GM12873 (cell line): ENCODE measurements around the gene FBLN5.

Experiments
- TF ChIP-seq, protein P1 (sequence below): IDR thresholded peaks from 2 replicates; pipeline ENCODE4 v1.5.1; 2012; ENCODE audit warnings: low read depth, mild to moderate bottlenecking, moderate library complexity, low read length, control low read depth; ENCODE audit not compliant: insufficient read depth; ENCODE audit errors: missing control alignments

FBLN5 gene

DNA sequence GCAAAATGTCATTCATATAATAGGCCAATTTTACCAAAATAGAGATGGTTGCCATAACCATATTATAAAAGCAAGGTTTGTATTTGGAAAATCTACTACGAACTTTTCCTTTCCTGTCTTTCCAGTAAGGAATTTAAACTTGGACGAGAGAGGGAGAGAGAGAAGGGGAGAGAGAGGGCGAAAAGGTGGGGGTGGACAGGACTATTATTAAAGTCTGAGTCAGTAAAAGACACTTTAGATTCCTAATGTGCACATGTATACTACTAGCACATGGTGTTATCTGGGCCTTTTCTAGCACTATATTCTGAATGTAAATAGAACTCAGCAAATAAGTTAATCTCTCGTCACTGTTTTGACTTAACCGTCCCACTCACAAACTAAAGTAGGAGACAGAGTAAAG is 30.4 kb upstream of the FBLN5 start:
- TF ChIP-seq, protein P1, sequence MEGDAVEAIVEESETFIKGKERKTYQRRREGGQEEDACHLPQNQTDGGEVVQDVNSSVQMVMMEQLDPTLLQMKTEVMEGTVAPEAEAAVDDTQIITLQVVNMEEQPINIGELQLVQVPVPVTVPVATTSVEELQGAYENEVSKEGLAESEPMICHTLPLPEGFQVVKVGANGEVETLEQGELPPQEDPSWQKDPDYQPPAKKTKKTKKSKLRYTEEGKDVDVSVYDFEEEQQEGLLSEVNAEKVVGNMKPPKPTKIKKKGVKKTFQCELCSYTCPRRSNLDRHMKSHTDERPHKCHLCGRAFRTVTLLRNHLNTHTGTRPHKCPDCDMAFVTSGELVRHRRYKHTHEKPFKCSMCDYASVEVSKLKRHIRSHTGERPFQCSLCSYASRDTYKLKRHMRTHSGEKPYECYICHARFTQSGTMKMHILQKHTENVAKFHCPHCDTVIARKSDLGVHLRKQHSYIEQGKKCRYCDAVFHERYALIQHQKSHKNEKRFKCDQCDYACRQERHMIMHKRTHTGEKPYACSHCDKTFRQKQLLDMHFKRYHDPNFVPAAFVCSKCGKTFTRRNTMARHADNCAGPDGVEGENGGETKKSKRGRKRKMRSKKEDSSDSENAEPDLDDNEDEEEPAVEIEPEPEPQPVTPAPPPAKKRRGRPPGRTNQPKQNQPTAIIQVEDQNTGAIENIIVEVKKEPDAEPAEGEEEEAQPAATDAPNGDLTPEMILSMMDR, result no peak

DNA sequence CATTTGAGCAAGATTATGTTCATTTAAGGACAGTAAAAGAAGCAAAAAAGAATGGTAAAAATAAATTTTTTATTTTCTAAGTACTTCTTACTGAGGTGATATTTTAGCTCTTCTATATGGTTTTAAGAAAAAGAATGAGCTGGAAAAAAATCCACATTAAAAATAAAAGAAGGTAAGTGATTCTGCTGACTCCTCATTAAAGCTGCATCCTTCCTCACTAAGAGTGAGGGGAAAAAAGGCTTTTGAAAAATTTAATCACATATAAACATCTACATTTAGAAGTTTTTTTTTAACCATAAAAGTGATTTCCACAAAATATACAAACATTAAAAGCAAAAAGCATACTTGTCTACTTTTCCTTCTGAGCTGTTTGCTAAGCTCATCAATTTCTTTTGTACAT is 28.3 kb upstream of the FBLN5 start:
- TF ChIP-seq, protein P1, result no peak

DNA sequence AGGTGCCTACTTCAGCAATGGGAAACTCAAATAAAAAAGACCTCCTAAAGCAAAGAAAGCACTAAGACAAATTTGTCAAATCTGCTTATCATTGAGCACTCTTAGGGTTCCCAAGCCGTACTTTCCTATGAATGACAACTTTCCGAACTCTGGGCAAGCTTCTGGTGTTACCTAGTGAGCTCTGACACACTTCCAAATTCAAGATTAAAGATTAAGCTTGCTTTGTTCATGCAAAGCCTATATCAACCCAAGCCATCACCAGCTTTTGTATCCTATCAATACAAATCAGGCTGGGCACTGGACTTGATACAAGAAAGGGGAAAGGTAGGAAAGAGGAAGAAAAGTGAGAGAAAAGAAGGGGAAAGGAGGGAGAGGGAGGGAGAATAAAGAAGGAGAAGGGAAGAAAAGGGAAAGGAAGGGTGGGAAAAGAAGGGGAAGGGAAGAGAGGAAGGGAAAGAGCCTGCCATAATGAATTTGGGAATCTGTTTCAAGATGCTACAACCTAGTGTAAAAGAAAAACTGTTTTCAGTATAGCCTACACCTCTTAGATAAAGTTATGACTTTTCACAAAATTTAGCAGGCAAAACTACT is 23.8 kb upstream of the FBLN5 start:
- TF ChIP-seq, protein P1, result no peak

DNA sequence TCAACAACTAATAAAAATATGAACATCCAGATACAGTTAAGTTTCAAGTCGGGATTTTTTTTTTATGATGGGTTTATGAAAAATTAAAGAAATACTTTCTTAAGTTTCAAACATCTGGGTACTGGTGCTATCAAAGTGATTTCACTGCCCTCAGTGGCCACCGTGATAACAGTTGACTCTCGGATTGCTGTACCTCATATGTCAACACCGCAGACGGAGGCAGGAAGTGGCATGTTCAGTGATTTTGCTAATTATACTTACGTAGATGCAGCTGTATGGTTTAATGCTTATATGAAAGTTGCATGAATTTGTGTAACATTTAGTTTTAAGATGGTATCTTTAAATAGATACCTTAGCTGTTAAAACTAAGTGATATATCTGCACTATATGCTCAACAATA is 20.8 kb upstream of the FBLN5 start:
- TF ChIP-seq, protein P1, result no peak

DNA sequence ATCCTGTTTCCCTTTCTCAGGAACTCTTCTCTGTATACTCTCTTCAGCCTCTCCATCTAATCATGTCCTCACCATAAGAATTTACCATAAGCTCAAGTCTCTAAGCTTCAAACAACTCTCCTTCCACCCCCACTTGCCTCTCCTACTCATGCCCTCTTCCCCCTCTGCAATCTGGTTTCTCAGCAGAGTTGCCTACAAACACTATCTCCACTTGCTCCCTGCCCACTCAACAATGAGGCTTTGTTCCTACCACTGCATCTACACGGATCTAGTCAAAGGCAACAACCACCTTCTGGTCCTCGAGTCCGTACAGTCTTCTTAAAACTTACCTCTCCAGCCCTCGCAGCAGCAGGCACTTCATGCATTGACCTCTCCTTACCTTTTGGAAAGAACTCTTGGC is 17.2 kb upstream of the FBLN5 start:
- TF ChIP-seq, protein P1, result no peak

DNA sequence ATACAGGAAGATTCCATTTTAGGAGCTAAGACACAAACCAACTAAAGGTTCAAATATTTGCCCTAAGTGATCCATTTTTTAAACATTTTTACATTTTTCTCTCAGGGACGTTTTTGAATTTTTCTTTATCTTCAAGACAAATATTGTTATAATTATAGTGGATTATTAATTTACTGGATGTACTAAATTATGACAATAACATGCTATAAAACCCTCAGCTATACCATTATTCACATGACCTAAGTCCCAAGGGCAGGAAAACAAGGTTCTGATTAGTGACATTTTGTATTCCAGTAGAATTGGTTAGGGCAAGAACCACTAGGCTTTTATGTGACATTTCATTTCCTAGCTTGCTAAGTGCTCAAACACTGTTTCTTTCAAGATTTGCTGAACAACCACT is 16.5 kb upstream of the FBLN5 start:
- TF ChIP-seq, protein P1, result no peak

DNA sequence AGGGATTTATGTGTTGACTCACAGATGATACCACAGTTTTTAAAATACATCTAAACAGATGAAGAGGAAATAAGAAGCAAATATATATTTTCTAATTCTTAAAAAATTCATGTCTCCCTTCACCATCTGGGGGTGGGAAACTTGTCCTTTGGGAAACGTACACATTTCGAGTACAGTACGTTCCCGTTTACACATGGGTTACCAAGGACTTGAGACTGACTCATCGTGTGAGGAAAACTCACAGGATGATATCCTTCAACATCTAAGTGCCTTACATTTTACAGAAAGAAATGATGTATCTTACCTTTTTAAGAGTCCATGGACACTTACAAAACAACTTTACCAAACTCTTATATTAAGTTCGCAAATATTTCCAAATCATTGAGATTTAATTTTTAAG is 16.0 kb upstream of the FBLN5 start:
- TF ChIP-seq, protein P1, result no peak
